Heart left ventricle (tissue), 16 donors: ENCODE measurements around the gene OR2W1. TPM values are rescaled to one million over a fixed set of nuclear protein-coding genes. Genes with fewer than 3 reads are reported as not detected.

ENCODE experiments used
- ATAC-seq, 4 donors: fragments of 200-7000 bp; cut with Tn5 transposase; one replicate each; pipeline ENCODE4 v1.9.1; 2020 to 2022; ENCODE audit warnings: moderate library complexity in 4 of 4, mild to moderate bottlenecking in 3 of 4, moderate number of reproducible peaks in 1 of 4
- DNase-seq, 5 donors: peaks; one replicate each; pipeline ENCODE4 v3.0.0-alpha.2; 2020
- H3K27ac ChIP-seq, 12 donors: fragments of 200-600 bp; sonication (generic) in 4 of 12; one replicate each; pipeline versions ENCODE4 v1.5.0 to v1.8.0; 2016 to 2022; ENCODE audit warnings: mild to moderate bottlenecking in 2 of 12
- H3K27me3 ChIP-seq, 9 donors: fragments of 200-600 bp; sonication (generic) in 2 of 9; one replicate each; pipeline versions ENCODE4 v1.5.1 to v1.8.0; 2016 to 2022; ENCODE audit warnings: mild to moderate bottlenecking in 3 of 9
- H3K36me3 ChIP-seq, 9 donors: fragments of 200-600 bp; sonication (generic) in 2 of 9; one replicate each; pipeline versions ENCODE4 v1.5.0 to v1.8.0; 2018 to 2022; ENCODE audit warnings: mild to moderate bottlenecking in 2 of 9
- H3K4me1 ChIP-seq, 12 donors: fragments of 200-600 bp; sonication (generic) in 4 of 12; one replicate each; pipeline versions ENCODE4 v1.5.0 to v1.8.0; 2016 to 2022; ENCODE audit warnings: mild to moderate bottlenecking in 3 of 12
- H3K4me3 ChIP-seq, 12 donors: fragments of 200-600 bp; sonication (generic) in 4 of 12; one replicate each; pipeline versions ENCODE4 v1.5.0 to v1.8.0; 2017 to 2022; ENCODE audit warnings: mild to moderate bottlenecking in 9 of 12, moderate library complexity in 4 of 12
- H3K9me3 ChIP-seq, 12 donors: fragments of 200-600 bp; sonication (generic) in 4 of 12; one replicate each; pipeline versions ENCODE4 v1.5.0 to v1.8.0; 2016 to 2022; ENCODE audit warnings: mild to moderate bottlenecking in 1 of 12
- CTCF ChIP-seq, 12 donors: fragments of 200-600 bp; sonication (generic) in 4 of 12; IDR thresholded peaks; one replicate each; pipeline versions ENCODE4 v1.5.0 to v1.8.0; 2018 to 2022; ENCODE audit warnings: antibody characterized with exemption in 12 of 12, mild to moderate bottlenecking in 5 of 12
- POLR2A ChIP-seq, 2 donors: fragments of 450-650 bp; IDR thresholded peaks; one replicate each; pipeline ENCODE4 v1.6.1; 2017; ENCODE audit warnings: antibody characterized with exemption in 2 of 2, mild to moderate bottlenecking in 2 of 2, moderate library complexity in 2 of 2
- WGBS, 4 donors: extraction: QIAGEN DNeasy Blood & Tissue Kit in 2 of 4; methylation state at CpG; one replicate each; pipeline versions ENCODE4 v1.1.5 to v1.1.7; 2013 to 2018; 5-methylcytosine and 5-hydroxymethylcytosine counted together
- intact Hi-C, 10 donors: fragments of 100-400 bp; cut with DNase I; formaldehyde crosslinking; loops; one replicate each; pipeline versions ENCODE4 v1.11.1 to v1.14.2; 2022
- long read RNA-seq, 3 donors: library from polyadenylated mRNA; unstranded; transcript quantifications; one replicate each; pipeline ENCODE4 v2.0.0, GENCODE V29; 2020 to 2021
- polyA plus RNA-seq, 2 donors: library from polyadenylated mRNA; stranded (reverse); fragments of 200-250 nt; gene quantifications; one replicate each; pipeline ENCODE4 v1.2.3, GENCODE V29; 2013
- total RNA-seq, 9 donors: library from RNA; depleted of rRNA in 2 of 9; stranded (reverse); fragments of >200 nt in 2 of 9; fragmentation: NEBNext Ultra II Directional in 3 of 9; extraction: Animal tissue kit (Norgen Biotek cat#: 25700) in 3 of 9; gene quantifications; one replicate each; pipeline versions ENCODE4 v1.1.0 to v1.2.4, GENCODE V29; 2016 to 2023
- donor health status: ischemic (EF 13 %, LVEDD 7.1; RV severe dilation, severe dysfunction).
- donor health status: healthy with polysubstance abuse.
- donor health status: DM: no; HTN: yes; CAD: no.
- donor health status: DM: no; HTN: no; CAD: no.
- donor health status: ischemic (EF 25% LVEDD 6.9; RV normal size, moderate dysfunction).
- donor health status: ischemic (EF 25% LVEDD 5.7; RV mildly dilated, moderate dysfunction).
- donor health status: healthy.
- donor health status: DM: yes; HTN: yes; CAD: no.
- donor health status: ischemic (EF 35%, LVEDD 5.7; RV mildly dilated, moderate dysfunction).
- donor health status: nonischemic (EF 11% LVEDD 7.7; RV severe dilation, severe dysfunction).
- donor health status: DM: yes; HTN: yes; CAD: no.
- donor health status: PGD.
- donor health status: ischemic (EF 29% LVEDD 5.4; RV normal size, mild dysfunction).
- donor health status: nonischemic (EF 23%, LVEDD 6.1; RV moderate dilation, normal function).

Gene OR2W1
- total RNA-seq (not detected), polyA plus RNA-seq (not detected)
- long read RNA-seq, donor 1 = 0 reads
- long read RNA-seq, donor 2 = 0 reads
- long read RNA-seq, donor 3 = 0 reads

- H3K36me3 ChIP-seq = no peaks in the 10 kb centered on the region
- intact Hi-C loops = no loop called here
- ATAC-seq (no peak), DNase-seq (no peak)
- H3K9me3 ChIP-seq = no peaks in the 10 kb centered on the region
- 66 to 79% (median 71%) methylated on average over 1 of the region's 1 CpG for WGBS, 4 donors
- no peak within 1 kb of the TSS for H3K27ac ChIP-seq
- H3K4me3 ChIP-seq = no peak within 1 kb of the TSS
- no peaks in the 10 kb centered on the region for H3K4me1 ChIP-seq
- peaks cover 0 to 41% (median 9%) of the 10 kb centered on the region in 9 donors for H3K27me3 ChIP-seq
- TF ChIP-seq CTCF (IDR thresholded peaks at IDR 0.05) (no peak), POLR2A (IDR thresholded peaks at IDR 0.05) (no peak)
Measured at GRCh38 chr6:29045075-29045474, at the start of gene OR2W1. OR2W1 (minus strand) TSS chr6:29045175; CDS start chr6:29045175, 0 bp downstream.

GRCh38 chr6:29092957-29093356 is 48.0 kb upstream of the OR2W1 start:
- H3K4me1 ChIP-seq = no peaks in the 10 kb centered on the region
- no peak overlapping the region for H3K4me3 ChIP-seq
- H3K9me3 ChIP-seq = no peaks in the 10 kb centered on the region
- intact Hi-C loops = no loop called here
- no peaks in the 10 kb centered on the region for H3K36me3 ChIP-seq
- ATAC-seq (no peak), DNase-seq (no peak)
- WGBS, 4 donors = 80 to 89% (median 87%) methylated on average over 3 of the region's 3 CpGs
- TF ChIP-seq CTCF (IDR thresholded peaks at IDR 0.05) (no peak), POLR2A (IDR thresholded peaks at IDR 0.05) (no peak)
- H3K27me3 ChIP-seq = no peaks in the 10 kb centered on the region
- H3K27ac ChIP-seq = no peak overlapping the region

GRCh38 chr6:29087213-29087612 is 42.2 kb upstream of the OR2W1 start, which contains the start of gene OR2B3:
OR2B3 (minus strand) TSS chr6:29087313; CDS start chr6:29087248, 65 bp downstream.
- Histone ChIP-seq H3K36me3 (no peaks in the 10 kb centered on the region), H3K27me3 (no peaks in the 10 kb centered on the region), H3K4me3 (no peak within 1 kb of the TSS), H3K27ac (no peak within 1 kb of the TSS), H3K9me3 (no peaks in the 10 kb centered on the region), H3K4me1 (no peaks in the 10 kb centered on the region)
- ATAC-seq = no peak
- no peak for DNase-seq
- intact Hi-C loops = no loop called here
- TF ChIP-seq POLR2A (IDR thresholded peaks at IDR 0.05) (no peak), CTCF (IDR thresholded peaks at IDR 0.05) (no peak)
- 49 to 93% (median 78%) methylated on average over 1 of the region's 1 CpG for WGBS, 4 donors

- no peak for ATAC-seq
Measured at GRCh38 chr6:29082457-29082856, 37.5 kb upstream of the OR2W1 start.

More at GRCh38 chr6:29082457-29082856, 37.5 kb upstream of the OR2W1 start:
- 87 to 92% (median 89%) methylated on average over 15 of the region's 15 CpGs for WGBS, 4 donors
- no peaks in the 10 kb centered on the region for H3K4me1 ChIP-seq
- H3K27me3 ChIP-seq = no peaks in the 10 kb centered on the region
- H3K4me3 ChIP-seq = no peak overlapping the region
- H3K9me3 ChIP-seq = no peaks in the 10 kb centered on the region
- TF ChIP-seq POLR2A (IDR thresholded peaks at IDR 0.05) (no peak), CTCF (IDR thresholded peaks at IDR 0.05) (no peak)
- intact Hi-C loops = no loop called here
- no peaks in the 10 kb centered on the region for H3K36me3 ChIP-seq
- DNase-seq = no peak
- H3K27ac ChIP-seq = no peak overlapping the region
